ENCODE measurements around the gene TOX2.

- TF ChIP-seq CTCF (conservative IDR thresholded peaks at IDR 0.05; ENCODE audit: low read depth, low read length) (no peak), MAFK (IDR thresholded peaks at IDR 0.05; ENCODE audit: low read depth, low read length) (no peak), USF2 (IDR thresholded peaks at IDR 0.05; ENCODE audit: low read depth, low read length) (no peak)
Measured at GRCh38 chr20:43961116-43961515, 46.5 kb downstream of the TOX2 start.

Data from IMR-90 (cell line).